ENCODE measurements around the gene CRYBG3.

Gene CRYBG3

DNA sequence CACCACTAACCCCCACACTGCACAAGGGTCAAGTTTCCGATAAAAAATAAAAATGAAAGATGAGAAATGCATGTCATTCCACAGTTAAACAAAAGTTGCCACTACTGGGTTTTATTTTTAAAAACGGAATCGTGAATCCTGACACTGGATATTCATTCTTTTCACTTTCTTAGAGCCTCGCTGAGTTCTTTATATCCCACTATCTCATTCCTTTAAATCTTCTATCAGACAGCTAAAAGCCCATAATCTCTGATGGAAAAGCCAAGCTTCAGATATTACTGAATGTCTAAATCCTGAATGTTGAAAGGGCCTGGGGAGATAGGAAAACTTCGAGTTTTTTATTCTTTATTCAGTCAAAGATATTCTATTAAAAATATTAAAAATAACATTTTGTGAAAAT, 138.7 kb downstream of the CRYBG3 start:
- TF ChIP-seq POLR2AphosphoS5 (IDR thresholded peaks at IDR 0.05; ENCODE audit: low read depth, low read length) (no peak), SIN3A (IDR thresholded peaks at IDR 0.05; ENCODE audit: borderline replicate concordance, insufficient read depth, low read length) (no peak), TAF1 (IDR thresholded peaks at IDR 0.05; ENCODE audit: borderline replicate concordance, insufficient read depth, low read length) (no peak), FOXP2 (optimal IDR thresholded peaks at IDR 0.05; ENCODE audit: borderline replicate concordance, extremely low read depth, extremely low read length, insufficient read depth) (no peak)
- TF ChIP-seq, protein P1, sequence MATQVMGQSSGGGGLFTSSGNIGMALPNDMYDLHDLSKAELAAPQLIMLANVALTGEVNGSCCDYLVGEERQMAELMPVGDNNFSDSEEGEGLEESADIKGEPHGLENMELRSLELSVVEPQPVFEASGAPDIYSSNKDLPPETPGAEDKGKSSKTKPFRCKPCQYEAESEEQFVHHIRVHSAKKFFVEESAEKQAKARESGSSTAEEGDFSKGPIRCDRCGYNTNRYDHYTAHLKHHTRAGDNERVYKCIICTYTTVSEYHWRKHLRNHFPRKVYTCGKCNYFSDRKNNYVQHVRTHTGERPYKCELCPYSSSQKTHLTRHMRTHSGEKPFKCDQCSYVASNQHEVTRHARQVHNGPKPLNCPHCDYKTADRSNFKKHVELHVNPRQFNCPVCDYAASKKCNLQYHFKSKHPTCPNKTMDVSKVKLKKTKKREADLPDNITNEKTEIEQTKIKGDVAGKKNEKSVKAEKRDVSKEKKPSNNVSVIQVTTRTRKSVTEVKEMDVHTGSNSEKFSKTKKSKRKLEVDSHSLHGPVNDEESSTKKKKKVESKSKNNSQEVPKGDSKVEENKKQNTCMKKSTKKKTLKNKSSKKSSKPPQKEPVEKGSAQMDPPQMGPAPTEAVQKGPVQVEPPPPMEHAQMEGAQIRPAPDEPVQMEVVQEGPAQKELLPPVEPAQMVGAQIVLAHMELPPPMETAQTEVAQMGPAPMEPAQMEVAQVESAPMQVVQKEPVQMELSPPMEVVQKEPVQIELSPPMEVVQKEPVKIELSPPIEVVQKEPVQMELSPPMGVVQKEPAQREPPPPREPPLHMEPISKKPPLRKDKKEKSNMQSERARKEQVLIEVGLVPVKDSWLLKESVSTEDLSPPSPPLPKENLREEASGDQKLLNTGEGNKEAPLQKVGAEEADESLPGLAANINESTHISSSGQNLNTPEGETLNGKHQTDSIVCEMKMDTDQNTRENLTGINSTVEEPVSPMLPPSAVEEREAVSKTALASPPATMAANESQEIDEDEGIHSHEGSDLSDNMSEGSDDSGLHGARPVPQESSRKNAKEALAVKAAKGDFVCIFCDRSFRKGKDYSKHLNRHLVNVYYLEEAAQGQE (IDR thresholded peaks at IDR 0.05; ENCODE audit: insufficient read depth in 1 of 2, low read depth in 2 of 2, low read length in 2 of 2) = no peak

DNA sequence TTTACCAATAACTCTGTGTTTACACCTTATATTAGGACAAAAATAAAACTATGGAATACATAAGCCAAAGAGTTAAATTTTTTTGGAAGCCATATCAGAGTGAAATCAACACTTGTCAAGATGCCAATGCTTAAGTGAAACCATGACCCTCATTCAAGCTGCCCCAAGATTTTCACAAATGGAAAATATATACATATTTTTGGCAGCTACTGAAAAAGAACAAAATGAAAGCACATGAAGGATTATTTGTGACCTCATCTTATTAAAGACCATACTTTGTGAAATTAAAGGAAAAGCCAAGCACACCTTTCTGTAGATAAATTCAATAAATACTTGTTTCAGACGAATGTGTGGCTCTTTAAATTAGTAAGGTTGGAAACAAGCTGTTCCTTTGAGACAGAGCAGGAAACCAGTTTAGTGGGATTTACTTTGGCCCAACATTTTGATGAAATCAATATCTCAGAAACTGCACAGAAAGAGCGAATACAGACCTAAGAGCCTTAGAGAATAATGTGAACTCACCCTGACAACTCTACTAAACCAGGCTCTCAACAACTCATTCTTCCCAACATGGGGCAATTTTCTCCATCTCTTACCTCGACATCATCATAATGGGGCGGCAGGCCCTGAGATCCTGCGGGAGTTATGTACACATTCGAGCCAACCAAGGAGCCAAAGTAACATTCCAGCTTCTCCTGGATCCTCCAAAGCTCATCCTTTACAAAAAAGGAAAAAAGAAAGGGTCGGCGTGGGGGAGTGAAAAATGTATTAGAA, 139.4 kb downstream of the CRYBG3 start:
- TF ChIP-seq POLR2AphosphoS5 (IDR thresholded peaks at IDR 0.05; ENCODE audit: low read depth, low read length) (no peak), TAF1 (IDR thresholded peaks at IDR 0.05; ENCODE audit: borderline replicate concordance, insufficient read depth, low read length) (no peak), SIN3A (IDR thresholded peaks at IDR 0.05; ENCODE audit: borderline replicate concordance, insufficient read depth, low read length) (no peak), FOXP2 (optimal IDR thresholded peaks at IDR 0.05; ENCODE audit: borderline replicate concordance, extremely low read depth, extremely low read length, insufficient read depth) (no peak)
- TF ChIP-seq, protein P1 (IDR thresholded peaks at IDR 0.05; ENCODE audit: insufficient read depth in 1 of 2, low read depth in 2 of 2, low read length in 2 of 2) = no peak

DNA sequence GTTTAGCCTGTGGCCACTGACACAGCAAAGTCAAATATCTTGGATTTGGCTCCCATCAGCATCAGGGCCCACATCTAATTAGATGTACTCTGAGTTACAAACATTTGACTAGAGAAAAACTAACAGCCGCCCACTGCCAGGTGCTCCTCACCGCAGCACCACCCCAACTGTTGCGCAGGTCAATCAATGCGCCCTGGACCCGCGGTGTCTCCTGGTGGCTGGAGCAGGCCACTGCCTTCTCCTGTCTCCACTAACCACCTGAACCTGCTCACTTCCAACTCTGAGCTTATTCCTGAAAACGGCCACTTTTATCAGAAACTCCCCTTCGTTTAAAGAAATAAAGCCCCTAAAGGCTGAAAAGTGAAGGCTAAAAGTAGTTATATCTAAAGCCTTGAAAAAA, 146.2 kb downstream of the CRYBG3 start:
- TF ChIP-seq, protein P1 (IDR thresholded peaks at IDR 0.05; ENCODE audit: insufficient read depth in 1 of 2, low read depth in 2 of 2, low read length in 2 of 2) = no peak
- TF ChIP-seq POLR2AphosphoS5 (IDR thresholded peaks at IDR 0.05; ENCODE audit: low read depth, low read length) = no peak
- TF ChIP-seq SIN3A (IDR thresholded peaks at IDR 0.05; ENCODE audit: borderline replicate concordance, insufficient read depth, low read length) = no peak
- no peak for TF ChIP-seq TAF1 (IDR thresholded peaks at IDR 0.05; ENCODE audit: borderline replicate concordance, insufficient read depth, low read length)
- no peak for TF ChIP-seq FOXP2 (optimal IDR thresholded peaks at IDR 0.05; ENCODE audit: borderline replicate concordance, extremely low read depth, extremely low read length, insufficient read depth)

DNA sequence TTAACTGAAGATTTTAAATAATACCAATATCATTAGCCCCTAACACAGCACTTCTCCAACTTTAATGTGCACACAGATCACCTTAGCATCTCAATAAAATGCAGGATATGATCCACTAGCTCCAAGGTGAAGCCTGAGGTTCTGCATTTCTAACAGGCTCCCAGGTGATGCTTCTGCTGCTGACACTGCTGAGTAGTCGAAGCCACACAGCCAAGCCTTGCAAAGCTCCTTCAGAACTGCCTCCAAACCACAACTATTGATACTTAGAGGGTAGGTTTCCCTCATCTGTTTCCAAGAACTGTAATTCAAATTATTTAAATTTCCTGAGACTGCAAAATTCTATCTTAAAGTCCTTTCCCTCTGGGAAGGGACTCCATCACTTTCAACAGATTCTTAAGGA, 146.6 kb downstream of the CRYBG3 start:
- TF ChIP-seq, protein P1 (IDR thresholded peaks at IDR 0.05; ENCODE audit: insufficient read depth in 1 of 2, low read depth in 2 of 2, low read length in 2 of 2) = no peak
- TF ChIP-seq FOXP2 (optimal IDR thresholded peaks at IDR 0.05; ENCODE audit: borderline replicate concordance, extremely low read depth, extremely low read length, insufficient read depth) = no peak
- no peak for TF ChIP-seq SIN3A (IDR thresholded peaks at IDR 0.05; ENCODE audit: borderline replicate concordance, insufficient read depth, low read length)
- TF ChIP-seq TAF1 (IDR thresholded peaks at IDR 0.05; ENCODE audit: borderline replicate concordance, insufficient read depth, low read length) = no peak
- TF ChIP-seq POLR2AphosphoS5 (IDR thresholded peaks at IDR 0.05; ENCODE audit: low read depth, low read length) = no peak
